Pancreas (tissue), 10 donors: ENCODE results near the gene ARMC12. TPM values are rescaled to one million over a fixed set of nuclear protein-coding genes. Genes with fewer than 3 reads are reported as not detected.

Experiments
- ATAC-seq, 4 donors: fragments of 200-7000 bp; cut with Tn5 transposase; one replicate each; pipeline versions ENCODE4 v1.8.0 to v1.9.1; 2020; ENCODE audit warnings: mild to moderate bottlenecking in 4 of 4, moderate library complexity in 4 of 4
- DNase-seq, 6 donors: peaks; one replicate each; pipeline ENCODE4 v3.0.0-alpha.2; 2020
- FAIRE-seq: peaks from 2 replicates; lab custom pipeline; 2012; peaks lifted over from hg19 to GRCh38; lab: Jason Lieb, UNC
- H3K27ac ChIP-seq, 4 donors: fragments of 200-600 bp; sonication (generic); 1 replicate in 3 of 4; 2 replicates in 1 of 4; pipeline versions ENCODE4 v1.5.0 to v1.8.0; 2020
- H3K27me3 ChIP-seq, 4 donors: fragments of 200-600 bp; one replicate each; pipeline ENCODE4 v1.8.0; 2021
- H3K36me3 ChIP-seq, 3 donors: fragments of 200-600 bp; sonication (generic) in 1 of 3; one replicate each; pipeline versions ENCODE4 v1.5.0 to v1.8.0; 2020 to 2021
- H3K4me1 ChIP-seq, 3 donors: fragments of 200-600 bp; one replicate each; pipeline ENCODE4 v1.8.0; 2021
- H3K4me3 ChIP-seq, 4 donors: fragments of 200-600 bp; sonication (generic) in 2 of 4; one replicate each; pipeline versions ENCODE4 v1.5.0 to v1.8.0; 2020 to 2021
- H3K9me3 ChIP-seq, 4 donors: fragments of 200-600 bp; one replicate each; pipeline ENCODE4 v1.8.0; 2021
- WGBS, 2 donors: extraction: QIAGEN DNeasy Blood & Tissue Kit; methylation state at CpG; one replicate each; pipeline ENCODE4 v1.1.7; 2013; 5-methylcytosine and 5-hydroxymethylcytosine counted together
- intact Hi-C, 3 donors: fragments of 100-400 bp; cut with DNase I; formaldehyde crosslinking; loops; one replicate each; pipeline versions ENCODE4 v1.11.1 to v1.14.2; 2022
- polyA plus RNA-seq, 2 donors: library from polyadenylated mRNA; stranded (reverse); fragments of 200-250 nt; gene quantifications; one replicate each; pipeline ENCODE4 v1.2.3, GENCODE V29; 2013
- total RNA-seq, 6 donors: library from RNA; stranded (reverse); fragmentation: NEBNext Ultra II Directional in 4 of 6; extraction: Animal tissue kit (Norgen Biotek cat#: 25700) in 4 of 6; gene quantifications; one replicate each; pipeline versions ENCODE4 v1.2.1 to v1.2.4, GENCODE V29; 2021 to 2023
- TF ChIP-seq, protein P1 (sequence below), 4 donors: fragments of 200-600 bp; sonication (generic) in 3 of 4; IDR thresholded peaks; one replicate each; pipeline versions ENCODE4 v1.5.0 to v1.8.0; 2021; ENCODE audit warnings: antibody characterized with exemption in 4 of 4
- donor health status: healthy with polysubstance abuse.
- donor health status: DM: no; HTN: no; CAD: no; lungs with moderate emphysema.
- donor health status: DM: no; HTN: no; CAD: no.
- donor health status: control.
- donor health status: control.
- donor health status: Bipolar disorder and iron deficiency.
- donor health status: DM: yes; HTN: yes; CAD: no.
- donor health status: DM: no; HTN: no; CAD: no.
- donor health status: DM: no; HTN: no; CAD: no.
- donor health status: DM: yes; HTN: yes; CAD: no.

ARMC12 gene
- total and polyA plus RNA-seq, 8 donors: 0.12 to 2.6 (median 0.57) TPM

GRCh38 chr6:35796236-35796635 lies 59.4 kb downstream of the ARMC12 start:
- H3K36me3 ChIP-seq: peaks cover 0 to 13% (median 11%) of the 10 kb centered on the region in 3 donors
- no peaks in the 10 kb centered on the region for H3K27me3 ChIP-seq
- no peaks in the 10 kb centered on the region for H3K9me3 ChIP-seq
- peak overlapping the region; percentile 76 to 97 (median 91) for H3K27ac ChIP-seq
- H3K4me3 ChIP-seq: peak overlapping the region; percentile 56 to 74 (median 60)
- peaks cover 4 to 23% (median 5%) of the 10 kb centered on the region in 3 donors for H3K4me1 ChIP-seq
- DNase-seq (peak in 2 of 6 donors; percentile 32 to 58), FAIRE-seq (no peak), ATAC-seq (no peak)
- intact Hi-C loops: no loop called here
- 41% methylated on average over 4 of the region's 4 CpGs for WGBS, 2 donors
- TF ChIP-seq, protein P1, sequence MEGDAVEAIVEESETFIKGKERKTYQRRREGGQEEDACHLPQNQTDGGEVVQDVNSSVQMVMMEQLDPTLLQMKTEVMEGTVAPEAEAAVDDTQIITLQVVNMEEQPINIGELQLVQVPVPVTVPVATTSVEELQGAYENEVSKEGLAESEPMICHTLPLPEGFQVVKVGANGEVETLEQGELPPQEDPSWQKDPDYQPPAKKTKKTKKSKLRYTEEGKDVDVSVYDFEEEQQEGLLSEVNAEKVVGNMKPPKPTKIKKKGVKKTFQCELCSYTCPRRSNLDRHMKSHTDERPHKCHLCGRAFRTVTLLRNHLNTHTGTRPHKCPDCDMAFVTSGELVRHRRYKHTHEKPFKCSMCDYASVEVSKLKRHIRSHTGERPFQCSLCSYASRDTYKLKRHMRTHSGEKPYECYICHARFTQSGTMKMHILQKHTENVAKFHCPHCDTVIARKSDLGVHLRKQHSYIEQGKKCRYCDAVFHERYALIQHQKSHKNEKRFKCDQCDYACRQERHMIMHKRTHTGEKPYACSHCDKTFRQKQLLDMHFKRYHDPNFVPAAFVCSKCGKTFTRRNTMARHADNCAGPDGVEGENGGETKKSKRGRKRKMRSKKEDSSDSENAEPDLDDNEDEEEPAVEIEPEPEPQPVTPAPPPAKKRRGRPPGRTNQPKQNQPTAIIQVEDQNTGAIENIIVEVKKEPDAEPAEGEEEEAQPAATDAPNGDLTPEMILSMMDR (IDR thresholded peaks at IDR 0.05): no peak

- Histone ChIP-seq H3K27ac (peak overlapping the region; percentile 80 to 97 (median 91)), H3K27me3 (no peaks in the 10 kb centered on the region), H3K9me3 (no peaks in the 10 kb centered on the region), H3K36me3 (peaks cover 0 to 13% (median 11%) of the 10 kb centered on the region in 3 donors), H3K4me3 (peak overlapping the region in 3 of 4 donors; percentile 13 to 74 (median 64)), H3K4me1 (peaks cover 4 to 23% (median 5%) of the 10 kb centered on the region in 3 donors)
- 32 to 35% methylated on average over 8 of the region's 8 CpGs for WGBS, 2 donors
- intact Hi-C loops: loop anchor here in 1 of 3 donors (1.0 kb wide), 1 partner anchor 11 kb away; no protein-coding TSS in a partner anchor
- DNase-seq (peak; percentile 86 to 98 (median 95)), FAIRE-seq (no peak), ATAC-seq (peak; percentile 55 to 77 (median 64))
- TF ChIP-seq, protein P1 (IDR thresholded peaks at IDR 0.05): no peak
Measured at GRCh38 chr6:35797837-35798526, 61.1 kb downstream of the ARMC12 start.

Other genes with a start within 250 kb of the ARMC12 start
- gene TEAD3, start 240.0 kb upstream of the ARMC12 start, total RNA-seq: 10 to 100 TPM in 1 of 6 donors, 1 to 10 TPM in 5; 3.0 to 10.0 (median 4.1) TPM
- 1 to 10 TPM; 8.5 to 9.7 TPM for gene TEAD3, start 240.0 kb upstream of the ARMC12 start, polyA plus RNA-seq
- not detected for gene TULP1, start 224.1 kb upstream of the ARMC12 start, total RNA-seq
- gene TULP1, start 224.1 kb upstream of the ARMC12 start, polyA plus RNA-seq: under 1 TPM in 1 of 2 donors, not detected in 1; 0.28 TPM
- gene FKBP5, start 48.1 kb upstream of the ARMC12 start, total RNA-seq: 10 to 100 TPM; 13.0 to 78.4 (median 61.3) TPM
- gene FKBP5, start 48.1 kb upstream of the ARMC12 start, polyA plus RNA-seq: 10 to 100 TPM; 31.8 to 44.1 TPM
- 1 to 10 TPM; 1.4 to 4.3 (median 2.8) TPM for gene CLPSL2, start 39.6 kb downstream of the ARMC12 start, total RNA-seq
- gene CLPSL2, start 39.6 kb downstream of the ARMC12 start, polyA plus RNA-seq: 1 to 10 TPM in 1 of 2 donors, under 1 TPM in 1; 0.61 to 2.5 TPM
- gene CLPSL1, start 44.0 kb downstream of the ARMC12 start, total RNA-seq: 100 to 1,000 TPM in 1 of 6 donors, 10 to 100 TPM in 4, 1 to 10 TPM in 1; 6.0 to 102 (median 38.3) TPM
- 10 to 100 TPM in 1 of 2 donors, not detected in 1; 83.2 TPM for gene CLPSL1, start 44.0 kb downstream of the ARMC12 start, polyA plus RNA-seq
- over 10,000 TPM; 11,272 to 45,930 (median 22,757) TPM for gene CLPS, start 60.3 kb downstream of the ARMC12 start, total RNA-seq
- over 10,000 TPM; 11,669 to 15,701 TPM for gene CLPS, start 60.3 kb downstream of the ARMC12 start, polyA plus RNA-seq
- 1 to 10 TPM; 1.3 to 4.2 (median 2.8) TPM for gene LHFPL5, start 68.3 kb downstream of the ARMC12 start, total RNA-seq
- 1 to 10 TPM; 2.0 to 3.3 TPM for gene LHFPL5, start 68.3 kb downstream of the ARMC12 start, polyA plus RNA-seq
- 10 to 100 TPM; 21.8 to 34.9 (median 30.5) TPM for gene SRPK1, start 184.1 kb downstream of the ARMC12 start, total RNA-seq
- 1 to 10 TPM; 8.8 to 9.8 TPM for gene SRPK1, start 184.1 kb downstream of the ARMC12 start, polyA plus RNA-seq